K562 (cell line): Measurements from ENCODE around the gene PLA2G4D. TPM values are rescaled to one million over a fixed set of nuclear protein-coding genes. Genes with fewer than 3 reads are reported as not detected.

Experiments used
- ATAC-seq: fragments of 200-7000 bp; cut with Tn5 transposase; 3 replicates; pipeline ENCODE4 v1.9.1; 2020; ENCODE audit warnings: moderate library complexity
- BruUV-seq: library from RNA; stranded (reverse); fragments of 400-500 nt; replicated peaks from 2 replicates; lab custom pipeline; 2021; lab: Mats Ljungman, UMichigan
- CTCF ChIA-PET: fragments of 300-600 bp; formaldehyde crosslinking; extraction: SDS; loops from one replicate; lab custom pipeline; 2021; ENCODE audit warnings: low intra/inter-chr PET ratio; lab: Yijun Ruan, JAX
- POLR2A ChIA-PET: fragments of 300-600, 350-650 bp; sonication (Branson Sonifier 250); formaldehyde crosslinking; extraction: SDS; loops from one replicate; lab custom pipeline; 2021; ENCODE audit warnings: antibody characterized with exemption, inconsistent platforms; lab: Yijun Ruan, JAX
- DNase-seq, 4 experiments: peaks; one replicate each; pipeline versions ENCODE4 v3.0.0 to v3.0.0-alpha.2; 2011 to 2018; ENCODE audit warnings: low spot score in 3 of 4, mixed read lengths in 3 of 4; ENCODE audit errors: extremely low read depth in 1 of 4
- FAIRE-seq: peaks from 2 replicates; lab custom pipeline; 2011; peaks lifted over from hg19 to GRCh38; lab: Jason Lieb, UNC
- H2AFZ ChIP-seq: 2 replicates; pipeline ENCODE4 v1.6.0; 2011; ENCODE audit warnings: low read depth, low read length, control low read depth, inconsistent platforms
- H3K27ac ChIP-seq: fragments of 200-600 bp; 3 replicates; pipeline ENCODE4 v1.8.0; 2011; ENCODE audit warnings: low read depth, mild to moderate bottlenecking, control low read depth, inconsistent platforms, low read length, moderate library complexity, mixed read lengths; ENCODE audit errors: extremely low read depth
- H3K27me3 ChIP-seq, 2 experiments: fragments of 300-600 bp in 1 of 2; 2 replicates in 1 of 2; 3 replicates in 1 of 2; pipeline versions ENCODE4 v1.6.0 to v1.8.0; 2011; ENCODE audit warnings: inconsistent platforms in 2 of 2, low read length in 2 of 2, mild to moderate bottlenecking in 1 of 2, mixed read lengths in 1 of 2, moderate library complexity in 1 of 2; ENCODE audit not compliant: control insufficient read depth in 2 of 2, insufficient read depth in 2 of 2
- H3K36me3 ChIP-seq: fragments of 300-600 bp; 3 replicates; pipeline ENCODE4 v1.8.0; 2011; ENCODE audit warnings: mild to moderate bottlenecking, low read length, inconsistent platforms; ENCODE audit not compliant: control insufficient read depth, insufficient read depth
- H3K4me1 ChIP-seq, 2 experiments: fragments of 200-600 bp in 1 of 2; replicated peaks in 1 of 2; 2 replicates in 1 of 2; 3 replicates in 1 of 2; pipeline versions ENCODE4 v1.5.1 to v1.8.0; 2011; ENCODE audit warnings: inconsistent platforms in 2 of 2, low read length in 2 of 2, mild to moderate bottlenecking in 1 of 2, mixed read lengths in 1 of 2, moderate library complexity in 1 of 2; ENCODE audit not compliant: control insufficient read depth in 2 of 2, insufficient read depth in 2 of 2
- H3K4me2 ChIP-seq: 2 replicates; pipeline ENCODE4 v1.6.1; 2011; ENCODE audit warnings: low read length, control low read depth, inconsistent platforms, mixed read lengths; ENCODE audit not compliant: insufficient read depth
- H3K4me3 ChIP-seq: fragments of 200-600 bp; sonication (generic), shearing (Covaris generic); 2 replicates; pipeline ENCODE4 v1.5.1; 2016; ENCODE audit warnings: control low read depth, inconsistent platforms
- H3K79me2 ChIP-seq: fragments of 200-600 bp; 3 replicates; pipeline ENCODE4 v1.8.0; 2011; ENCODE audit warnings: low read length, inconsistent platforms; ENCODE audit not compliant: control insufficient read depth, insufficient read depth
- H3K9ac ChIP-seq, 2 experiments: 2 replicates each; pipeline versions ENCODE4 v1.6.0 to v1.6.1; 2011; ENCODE audit warnings: low read depth in 2 of 2, low read length in 2 of 2, control low read depth in 1 of 2, inconsistent platforms in 1 of 2, mild to moderate bottlenecking in 1 of 2, mixed read lengths in 1 of 2; ENCODE audit not compliant: insufficient read depth in 1 of 2
- H3K9me1 ChIP-seq: one replicate; pipeline ENCODE4 v1.6.0; 2011; ENCODE audit warnings: inconsistent platforms, mild to moderate bottlenecking, low read length, moderate library complexity; ENCODE audit not compliant: control insufficient read depth, insufficient read depth
- H3K9me3 ChIP-seq: replicated peaks from 2 replicates; pipeline ENCODE4 v1.5.1; 2011; ENCODE audit warnings: low read depth, low read length, inconsistent platforms; ENCODE audit not compliant: control insufficient read depth, insufficient read depth
- H4K20me1 ChIP-seq: replicated peaks from 2 replicates; pipeline ENCODE4 v1.6.1; 2011; ENCODE audit warnings: low read length, inconsistent platforms, mixed read lengths; ENCODE audit not compliant: control insufficient read depth, insufficient read depth
- BRD9 ChIP-seq: fragments of 450-650 bp; IDR thresholded peaks from 2 replicates; pipeline ENCODE4 v1.6.1; 2018; ENCODE audit warnings: low read depth; ENCODE audit not compliant: partially characterized antibody
- EZH2 ChIP-seq: IDR thresholded peaks from 2 replicates; pipeline ENCODE4 v1.6.1; 2012; ENCODE audit warnings: low read depth, mild to moderate bottlenecking, inconsistent platforms, low read length, borderline replicate concordance
- IRF2 ChIP-seq: sonication (generic); formaldehyde crosslinking; IDR thresholded peaks from 2 replicates; pipeline ENCODE4 v1.8.1; 2022; ENCODE audit warnings: mild to moderate bottlenecking, missing genetic modification reagents
- NRF1 ChIP-seq, 2 experiments: fragments of 450-650 bp; IDR thresholded peaks in 1 of 2; conservative IDR thresholded peaks in 1 of 2; 2 replicates each; pipeline ENCODE4 v1.6.1; 2014; ENCODE audit warnings: mild to moderate bottlenecking in 2 of 2
- THAP7 ChIP-seq: fragments of 250-450 bp; sonication (Bioruptor Pico); IDR thresholded peaks from 2 replicates; pipeline ENCODE4 v1.5.0; 2021
- TRIM28 ChIP-seq: fragments of 450-650 bp; IDR thresholded peaks from 2 replicates; pipeline ENCODE4 v1.6.1; 2017
- ZNF431 ChIP-seq: sonication (generic); formaldehyde crosslinking; IDR thresholded peaks from 2 replicates; pipeline ENCODE4 v1.8.0; 2022; ENCODE audit warnings: mild to moderate bottlenecking, missing genetic modification reagents
- ZSCAN32 ChIP-seq: fragments of 450-650 bp; formaldehyde crosslinking; IDR thresholded peaks from 2 replicates; pipeline ENCODE4 v1.4.0; 2020; ENCODE audit warnings: mild to moderate bottlenecking, moderate library complexity
- WGBS: fragments of 100-300 bp; shearing (Covaris generic); methylation state at CpG from one replicate; pipeline ENCODE4 v1.1.6; 2016; ENCODE audit warnings: low coverage, mixed read lengths; ENCODE audit not compliant: insufficient coverage; ENCODE audit errors: missing lambda C conversion rate; 5-methylcytosine and 5-hydroxymethylcytosine counted together
- in situ Hi-C: fragments of 300-500 bp; cut with MboI; formaldehyde crosslinking; loops from 4 replicates; pipeline ENCODE4 v1.15.0; 2018; ENCODE audit warnings: inconsistent platforms, mixed read lengths
- intact Hi-C: fragments of 100-400 bp; cut with micrococcal nuclease; formaldehyde crosslinking; loops from 2 replicates; pipeline ENCODE4 v1.14.2; 2022
- polyA plus RNA-seq, 8 experiments: library from polyadenylated mRNA; depleted of rRNA in 4 of 8; stranded (reverse) in 5 of 8; unstranded in 3 of 8; fragments of >200 nt; fragmentation: Nextera tagmentation in 2 of 8; fragmentation: Illumina TruSeq in 1 of 8; extraction: Ambion mirVana in 2 of 8; extraction: Trizol in 1 of 8; gene quantifications; 2 replicates each; pipeline versions ENCODE4 v1.2.1 to v1.2.3, GENCODE V29; 2011 to 2014; ENCODE audit warnings: inconsistent platforms in 1 of 8, missing spikeins in 1 of 8
- total RNA-seq, 7 experiments: library from RNA; depleted of rRNA in 6 of 7; stranded (reverse); fragments of >200 nt in 6 of 7; fragmentation: Illumina TruSeq in 2 of 7; extraction: Trizol in 2 of 7; gene quantifications; 2 replicates each; pipeline versions ENCODE4 v1.2.1 to v1.2.3, GENCODE V29; 2011 to 2021; ENCODE audit warnings: low replicate concordance in 1 of 7

PLA2G4D gene
- total and polyA plus RNA-seq, 9 of the 15 experiments (the other 6 are each of a cell fraction or from before 2014, with no cell fraction given) = 0.04 TPM; not detected in 8

GRCh38 chr15:42107473-42107872 lies 13.1 kb upstream of the PLA2G4D start:
- 3% methylated on average over 7 of the region's 7 CpGs for WGBS
- Histone ChIP-seq H3K4me2 (no peak overlapping the region), H3K27me3 (peaks cover 24 to 34% of the 10 kb centered on the region in 2 experiments), H3K9me1 (no peaks in the 10 kb centered on the region), H3K4me1 (no peaks in the 10 kb centered on the region), H3K4me3 (no peak overlapping the region), H3K27ac (no peak overlapping the region), H2AFZ (no peak overlapping the region), H3K9me3 (no peaks in the 10 kb centered on the region), H3K9ac (no peak overlapping the region), H4K20me1 (no peaks in the 10 kb centered on the region), H3K79me2 (no peaks in the 10 kb centered on the region), H3K36me3 (no peaks in the 10 kb centered on the region)
- POLR2A ChIA-PET = interaction anchor here (0.5 to 0.8 kb wide), 2 partner anchors 11 to 15 kb away, joined by 3 read pairs; no protein-coding TSS in a partner anchor
- intact Hi-C loops (no loop called here), in situ Hi-C loops (no loop called here)
- no peak for DNase-seq
- no peak for ATAC-seq
- CTCF ChIA-PET = no interaction called here
- TF ChIP-seq EZH2 = no peak
- no peak for TF ChIP-seq IRF2 (CRISPR knock-in tag)
- TF ChIP-seq NRF1 (conservative IDR thresholded peaks at IDR 0.05 in 1 of 2, IDR thresholded peaks at IDR 0.05 in 1 of 2) = no peak
- TF ChIP-seq ZSCAN32 = no peak
- TF ChIP-seq TRIM28 = no peak
- TF ChIP-seq THAP7 (CRISPR knock-in tag) = no peak
- TF ChIP-seq BRD9 = no peak
- no peak for TF ChIP-seq ZNF431 (CRISPR knock-in tag)
- peak; percentile 23 for FAIRE-seq
- no TSS peak for BruUV-seq
